GM10248 (cell line): ENCODE measurements around the gene DUT.

Source experiments
- CTCF ChIA-PET: fragments of 300-600 bp; sonication (Branson Sonifier 250); formaldehyde crosslinking; extraction: SDS; loops from one replicate; lab custom pipeline; 2021; ENCODE audit warnings: antibody characterized with exemption; lab: Yijun Ruan, JAX
- POLR2A ChIA-PET: fragments of 350-650 bp; sonication (Branson Sonifier 250); formaldehyde crosslinking; extraction: SDS; loops from one replicate; lab custom pipeline; 2020; ENCODE audit warnings: antibody characterized with exemption; lab: Yijun Ruan, JAX
- DNase-seq: peaks from one replicate; pipeline ENCODE4 v3.0.0; 2012; ENCODE audit errors: extremely low spot score
- CTCF ChIP-seq: IDR thresholded peaks from 2 replicates; pipeline ENCODE4 v1.5.1; 2012; ENCODE audit warnings: mild to moderate bottlenecking, low read depth; ENCODE audit errors: extremely low read depth, missing control alignments, control extremely low read depth

DUT gene

GRCh38 chr15:48343865-48344264, 12.6 kb downstream of the DUT start:
- ChIA-PET POLR2A (no interaction called here), CTCF (interaction anchor here (1.8 kb wide), 1 partner anchor 8 kb away, joined by 7 read pairs; no protein-coding TSS in a partner anchor)
- TF ChIP-seq CTCF: no peak
- no peak for DNase-seq

GRCh38 chr15:48345516-48345915, 14.3 kb downstream of the DUT start:
- no peak for TF ChIP-seq CTCF
- ChIA-PET POLR2A (no interaction called here), CTCF (interaction anchor here (0.8 to 1.0 kb wide), 2 partner anchors 9 to 11 kb away, joined by 3 read pairs; no protein-coding TSS in a partner anchor)
- DNase-seq: no peak

- peak; percentile 83 for TF ChIP-seq CTCF
- POLR2A ChIA-PET: interaction anchor here (0.7 kb wide), 1 partner anchor 378 kb away, joined by 7 read pairs; no protein-coding TSS in a partner anchor
- CTCF ChIA-PET: interaction anchor here (0.5 to 3.4 kb wide), 31 partner anchors 9 to 1159 kb away, joined by 3 to 34 read pairs (median 4); partner anchors contain the start of gene FGF7
- DNase-seq: peak; percentile 64
These were observed 21.3 kb downstream of the DUT start for GRCh38 chr15:48352474-48353072.

GRCh38 chr15:48354694-48355303, 23.6 kb downstream of the DUT start:
- ChIA-PET CTCF (interaction anchor here (1.0 to 5.0 kb wide), 6 partner anchors 19 to 1158 kb away, joined by 3 to 33 read pairs (median 4); no protein-coding TSS in a partner anchor), POLR2A (no interaction called here)
- no peak for TF ChIP-seq CTCF
- no peak for DNase-seq

- DNase-seq: peak; percentile 21
- POLR2A ChIA-PET: no interaction called here
- CTCF ChIA-PET: interaction anchor here (1.0 to 5.0 kb wide), 5 partner anchors 20 to 1159 kb away, joined by 4 to 33 read pairs (median 5); no protein-coding TSS in a partner anchor
- no peak for TF ChIP-seq CTCF
These were observed 24.1 kb downstream of the DUT start for GRCh38 chr15:48355377-48355776.

GRCh38 chr15:48358229-48359152, 27.3 kb downstream of the DUT start:
- CTCF ChIA-PET: interaction anchor here (0.8 to 5.0 kb wide), 30 partner anchors 10 to 1947 kb away, joined by 3 to 33 read pairs (median 3); partner anchors contain the start of genes CEP152 and FGF7
- TF ChIP-seq CTCF: peak; percentile 60
- peak; percentile 35 for DNase-seq
- POLR2A ChIA-PET: no interaction called here
